IPS-NIHi7 (cell line): ENCODE measurements around the gene KRT83.
A peak's percentile ranks its signal among the peaks of the same experiment; 100 is the strongest.

Source experiments
- DNase-seq: peaks from one replicate; pipeline ENCODE4 v3.0.0; 2012; ENCODE audit warnings: mixed read lengths; ENCODE audit errors: extremely low spot score

The KRT83 gene

DNA sequence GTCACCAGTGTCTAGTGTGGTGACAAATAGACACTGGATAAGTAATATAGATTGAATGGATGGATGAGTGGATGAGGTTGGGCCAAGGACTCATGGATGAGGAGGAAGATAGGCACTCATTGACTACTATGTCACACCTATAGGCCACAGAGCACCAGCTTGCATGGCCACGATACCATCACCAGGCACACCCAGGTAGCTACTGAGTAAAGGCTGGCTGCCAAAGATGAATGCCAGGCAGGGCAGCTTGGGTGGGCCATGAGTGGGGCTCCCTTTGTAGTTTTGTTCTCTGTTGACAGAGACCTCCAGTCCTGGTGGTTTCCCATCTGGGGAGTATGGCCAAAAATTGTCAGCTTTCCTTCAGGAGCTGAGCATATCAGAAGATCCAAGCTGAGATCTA, 11.2 kb upstream of the KRT83 start:
- no peak for DNase-seq

DNA sequence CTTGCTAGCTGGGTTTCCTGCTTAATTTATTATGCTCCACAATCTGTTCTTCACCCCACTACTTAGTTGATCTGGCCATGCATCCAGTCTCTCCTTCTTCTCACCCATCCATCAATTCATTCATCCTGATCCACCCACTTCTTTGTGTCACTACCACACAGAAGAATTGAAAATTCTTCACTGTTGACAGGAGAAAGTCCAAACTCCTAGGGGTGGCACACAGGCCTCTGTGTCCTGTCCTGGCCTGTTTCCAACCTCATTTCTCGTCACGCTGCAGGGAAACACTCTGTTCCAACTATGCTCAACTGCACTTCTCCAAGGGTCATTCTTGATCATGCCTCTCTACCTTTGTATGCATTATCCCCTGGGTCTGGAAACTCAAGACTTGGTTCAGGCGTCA, 10.6 kb upstream of the KRT83 start:
- no peak for DNase-seq

DNA sequence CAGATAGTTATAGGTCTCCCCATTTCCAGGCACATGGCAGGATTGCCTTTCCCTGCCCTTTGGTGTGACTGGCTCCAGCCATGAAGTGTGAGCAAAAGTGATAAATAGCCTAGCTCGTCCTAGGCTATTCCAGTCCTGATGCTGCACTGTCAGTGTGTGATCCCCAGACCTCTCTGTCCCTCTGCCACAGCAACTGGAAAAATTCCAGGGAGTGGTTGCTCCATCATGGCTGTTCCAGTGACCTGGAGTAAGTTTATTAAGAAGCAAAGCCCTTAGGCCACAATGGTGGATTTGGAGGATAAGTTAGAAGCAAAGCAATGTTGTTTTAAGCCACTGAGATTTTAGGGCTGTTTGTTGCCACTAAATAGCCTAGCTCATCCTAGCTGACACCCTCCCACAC, 9.8 kb upstream of the KRT83 start:
- DNase-seq = no peak

DNA sequence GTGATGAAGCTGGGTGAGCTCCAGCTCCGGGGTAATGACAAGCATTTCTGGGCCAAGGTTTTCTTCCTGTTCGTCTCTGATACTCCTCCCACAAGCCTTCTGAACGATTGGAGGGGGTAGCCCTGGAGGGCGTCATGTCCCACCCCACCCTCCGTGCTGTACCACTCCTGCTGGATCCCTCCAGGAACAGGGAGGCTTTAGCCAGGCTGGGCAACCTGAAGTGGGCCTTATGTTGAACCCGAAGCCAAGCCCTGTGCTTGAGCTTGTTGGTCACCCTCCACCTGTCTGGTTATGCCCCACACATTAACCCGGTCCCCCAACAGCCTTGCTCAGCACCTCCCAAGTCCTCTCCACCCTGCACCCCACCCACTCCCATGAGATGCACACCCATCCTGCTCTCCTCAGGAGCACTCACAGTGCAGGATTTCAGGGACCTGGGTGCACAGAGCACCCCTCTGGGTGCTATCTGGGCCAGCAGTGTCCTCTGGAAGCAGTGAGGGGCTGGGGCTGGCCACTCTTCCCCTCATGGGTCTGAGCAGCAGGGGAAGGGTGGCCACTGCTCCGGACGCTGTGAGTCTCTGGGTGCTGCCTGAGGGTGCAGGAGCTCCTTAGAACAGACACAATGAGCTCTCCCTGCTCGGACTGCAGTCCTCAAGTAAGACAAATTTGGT, 6.8 kb upstream of the KRT83 start:
- no peak for DNase-seq

DNA sequence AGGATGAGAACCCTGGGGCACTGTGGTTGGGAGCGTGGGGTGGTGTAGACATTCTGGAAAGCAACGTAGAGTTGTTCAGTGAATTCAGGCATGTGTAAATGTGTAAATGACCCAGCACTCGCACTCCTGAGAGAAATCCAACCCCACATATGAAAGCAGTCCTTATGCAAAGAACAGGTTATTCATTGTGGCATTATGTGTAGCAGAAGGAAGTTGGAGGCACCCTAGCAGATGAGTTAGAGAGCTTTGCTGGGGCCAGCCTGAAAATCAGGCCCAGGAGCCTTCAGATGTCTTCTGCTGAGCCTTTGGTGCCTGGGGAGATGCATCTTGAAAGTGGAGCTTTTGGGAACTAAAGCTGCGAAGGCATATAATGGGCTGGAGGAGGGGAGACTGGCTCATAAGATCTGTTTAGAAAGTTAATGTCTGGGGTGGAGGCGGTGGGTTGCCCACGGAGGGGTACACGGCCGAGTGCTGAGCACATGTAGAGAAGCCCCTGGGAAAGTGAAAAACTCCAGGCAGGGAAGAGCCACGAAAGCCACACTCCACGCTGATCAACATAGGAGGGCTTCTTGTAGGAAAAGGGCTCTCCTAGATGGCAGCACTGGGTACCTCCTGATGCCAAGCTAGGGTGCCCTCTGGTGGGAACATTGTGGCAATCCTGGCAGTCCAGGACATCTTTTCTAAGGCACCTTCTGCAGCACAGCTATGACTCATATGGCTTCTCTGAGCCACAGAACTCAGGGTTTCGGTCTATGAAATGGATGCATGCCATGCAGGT, 6.0 kb upstream of the KRT83 start:
- DNase-seq = peak; percentile 93

DNA sequence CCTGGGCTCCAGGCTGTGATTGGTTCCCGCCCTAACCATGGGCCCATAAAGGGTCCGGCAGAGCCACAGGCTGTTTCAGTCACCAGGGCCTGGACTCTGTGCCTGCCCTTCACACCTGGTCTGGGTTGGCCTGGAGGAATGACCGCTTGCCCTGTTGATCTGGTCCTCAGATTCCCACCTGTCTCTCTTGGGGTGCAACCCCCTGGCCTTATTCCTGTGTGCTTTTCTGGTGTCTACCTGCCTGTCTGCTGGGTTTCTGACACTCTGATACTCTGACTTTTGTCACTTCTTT, 2.9 kb upstream of the KRT83 start:
- no peak for DNase-seq

DNA sequence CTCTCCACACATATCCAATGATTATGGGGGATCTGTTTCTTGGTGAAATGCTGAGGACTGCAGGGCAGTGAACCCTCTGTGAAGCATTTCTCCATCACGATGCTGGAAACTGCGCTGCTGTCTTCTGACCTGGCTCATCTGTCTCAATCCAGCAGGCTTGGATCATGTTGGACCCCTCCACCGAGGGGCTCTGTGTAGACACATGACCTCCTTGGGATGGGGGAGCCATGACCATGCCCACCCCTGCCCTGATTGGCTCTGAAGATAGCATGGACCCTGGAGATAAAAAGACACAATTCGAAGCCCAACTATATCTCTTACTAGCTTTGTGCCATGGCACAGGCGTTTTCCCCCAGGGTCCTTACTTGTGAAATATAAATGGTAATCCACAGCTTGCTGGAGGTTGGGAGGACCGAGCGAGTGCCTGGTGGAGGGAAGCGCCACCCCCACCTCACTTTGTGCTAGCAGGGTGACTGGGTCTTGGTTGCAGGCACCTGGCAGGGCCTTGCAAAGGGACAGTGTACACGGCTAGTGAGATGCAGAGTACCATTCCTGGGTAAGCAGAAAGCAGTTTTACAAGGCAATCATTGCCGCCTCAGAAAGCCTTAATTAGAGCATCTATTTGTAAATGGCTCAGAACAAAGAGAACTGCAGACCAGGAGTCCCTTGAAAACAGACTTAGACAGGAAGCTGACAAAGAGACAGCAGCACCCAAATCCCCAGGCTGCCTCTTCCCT, 2.4 kb upstream of the KRT83 start:
- DNase-seq = no peak

DNA sequence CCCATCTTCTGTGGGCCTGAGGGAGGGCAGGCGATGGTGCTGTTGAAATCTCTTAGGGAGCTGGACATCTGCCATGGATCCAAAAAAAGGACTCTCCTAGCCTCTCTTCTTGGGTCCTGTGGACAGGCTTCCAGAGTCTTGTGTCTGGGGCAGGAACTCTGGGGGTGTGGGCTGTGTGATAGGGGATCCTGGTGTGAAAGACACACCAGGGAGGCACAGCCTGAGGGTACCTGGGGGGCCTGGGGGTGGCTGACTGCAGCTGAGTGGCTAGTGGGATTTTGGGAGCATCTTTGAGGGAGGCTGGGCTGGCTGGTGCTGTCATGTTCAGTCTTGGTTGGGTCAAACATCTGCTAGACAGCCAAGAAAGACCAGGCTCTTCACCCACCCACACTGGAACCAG, 1.8 kb upstream of the KRT83 start:
- DNase-seq = no peak

DNA sequence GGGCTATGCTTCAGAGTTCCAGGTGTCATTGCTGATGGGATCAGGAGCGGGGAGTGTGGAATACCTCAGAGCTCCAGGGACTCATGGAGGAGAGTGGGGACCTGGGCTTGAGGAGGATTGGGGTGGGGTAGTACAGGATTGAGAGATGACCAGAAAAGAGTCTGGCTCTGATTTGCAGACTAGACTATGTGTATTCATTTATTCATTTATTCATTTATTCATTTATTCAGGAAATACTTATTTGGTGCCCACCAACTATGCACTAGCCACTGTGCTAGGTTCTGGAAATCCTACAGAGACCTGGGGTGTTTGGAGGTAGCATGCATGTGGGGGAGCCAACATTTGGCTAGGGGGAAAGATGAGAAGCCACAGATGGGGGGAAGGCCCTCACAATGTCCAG, 871 bp upstream of the KRT83 start:
- DNase-seq = no peak

DNA sequence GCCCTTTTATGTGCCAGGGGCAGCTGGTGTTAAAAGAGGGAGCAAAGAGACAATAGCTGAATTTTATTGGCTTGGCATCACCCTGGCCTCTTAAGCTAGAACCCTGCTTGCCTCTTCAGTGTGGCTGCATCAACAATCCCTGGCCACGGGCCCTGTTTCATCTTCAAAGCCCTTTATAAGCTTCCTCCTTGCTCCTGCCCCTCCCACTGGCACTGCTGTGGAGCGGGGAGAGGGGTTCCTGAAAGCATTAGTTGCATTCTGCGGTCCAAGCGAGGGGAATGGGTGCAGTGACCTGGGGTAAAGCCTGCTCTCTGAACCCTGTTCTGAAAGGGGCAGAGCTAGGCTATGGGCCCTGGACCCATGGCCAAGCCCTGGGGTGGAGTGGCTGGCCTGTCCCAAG, 220 bp upstream of the KRT83 start:
- no peak for DNase-seq

DNA sequence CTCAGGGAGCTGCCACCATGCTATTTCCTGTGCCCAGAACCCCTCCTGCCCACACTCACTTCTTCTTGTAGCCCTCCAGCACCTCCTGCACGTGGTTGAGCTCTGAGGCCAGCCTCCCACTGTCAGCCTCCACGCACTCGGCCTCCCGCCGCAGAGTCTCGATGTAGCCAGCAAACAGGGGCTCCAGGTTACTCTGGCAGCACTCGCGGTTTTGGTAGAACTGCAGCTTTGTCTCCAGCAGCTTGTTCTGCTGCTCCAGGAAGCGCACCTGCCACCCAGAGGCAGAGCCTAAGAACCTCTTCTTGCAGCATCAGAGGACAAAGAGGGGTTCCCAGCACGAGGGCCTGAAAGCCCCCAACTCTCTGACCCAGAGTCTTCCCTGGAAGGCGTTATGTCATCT, 2.1 kb downstream of the KRT83 start:
- DNase-seq = peak; percentile 27

DNA sequence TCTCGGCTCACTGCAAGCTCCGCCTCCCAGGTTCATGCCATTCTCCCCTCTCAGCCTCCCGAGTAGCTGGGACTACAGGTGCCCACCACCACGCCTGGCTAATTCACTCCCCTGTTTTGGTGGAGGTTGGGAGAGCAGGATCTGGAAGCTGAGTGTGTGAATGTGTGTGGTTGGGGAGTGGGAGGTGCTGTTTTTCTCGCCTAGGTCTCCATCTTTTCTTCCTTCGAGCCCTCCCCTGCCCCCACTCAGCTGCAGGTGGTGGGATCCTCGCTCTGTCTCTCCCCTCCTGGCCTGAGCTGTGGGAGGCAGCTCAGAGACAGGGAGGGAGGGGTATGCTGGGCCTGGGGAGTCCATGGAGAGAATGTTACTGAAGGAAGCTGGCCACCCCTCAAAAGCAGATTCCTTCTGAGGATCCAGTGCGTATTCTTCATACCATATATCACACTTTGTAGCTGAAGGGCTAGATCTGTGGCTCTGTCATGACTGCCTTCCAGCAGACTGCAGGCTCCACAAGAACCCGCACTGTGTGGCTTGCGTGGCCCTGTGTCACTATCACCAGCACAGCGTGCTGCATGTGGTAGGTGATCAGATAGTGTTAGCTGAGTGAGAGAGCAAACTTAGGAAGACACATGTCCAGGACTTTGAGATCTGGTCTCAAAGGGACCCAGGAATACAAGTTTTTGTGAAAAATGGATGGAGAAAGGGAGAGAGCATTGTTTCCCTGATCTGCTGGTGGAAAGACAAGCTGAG, 2.8 kb downstream of the KRT83 start:
- no peak for DNase-seq

DNA sequence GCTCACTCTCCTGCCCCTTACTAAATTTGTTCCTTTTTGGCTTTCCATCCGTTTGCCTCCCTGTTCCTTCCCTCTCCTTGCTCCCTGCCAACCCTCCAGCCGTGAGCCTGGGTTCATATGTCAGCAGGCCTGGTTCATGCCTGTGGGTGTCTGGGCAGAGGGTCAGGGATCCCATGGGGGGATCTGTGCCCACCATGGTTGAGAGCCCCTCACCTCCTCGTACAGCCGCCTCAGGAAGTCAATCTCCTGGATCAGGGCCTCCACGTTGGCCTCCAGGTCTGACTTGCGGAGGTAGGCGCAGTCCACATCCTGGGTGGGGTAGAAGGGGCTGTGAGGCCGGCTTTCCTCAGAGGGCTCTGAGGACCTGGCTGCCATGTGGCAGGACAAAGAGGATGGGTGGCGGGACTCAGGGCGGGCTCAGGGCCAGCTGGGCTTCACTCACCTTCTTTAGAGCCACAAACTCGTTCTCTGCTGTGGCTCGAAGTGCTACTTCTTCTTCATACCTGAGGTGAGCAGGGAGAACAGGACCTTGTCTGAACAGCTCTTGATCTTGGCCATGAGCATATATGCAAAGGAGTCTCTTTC, 3.6 kb downstream of the KRT83 start:
- DNase-seq = no peak

DNA sequence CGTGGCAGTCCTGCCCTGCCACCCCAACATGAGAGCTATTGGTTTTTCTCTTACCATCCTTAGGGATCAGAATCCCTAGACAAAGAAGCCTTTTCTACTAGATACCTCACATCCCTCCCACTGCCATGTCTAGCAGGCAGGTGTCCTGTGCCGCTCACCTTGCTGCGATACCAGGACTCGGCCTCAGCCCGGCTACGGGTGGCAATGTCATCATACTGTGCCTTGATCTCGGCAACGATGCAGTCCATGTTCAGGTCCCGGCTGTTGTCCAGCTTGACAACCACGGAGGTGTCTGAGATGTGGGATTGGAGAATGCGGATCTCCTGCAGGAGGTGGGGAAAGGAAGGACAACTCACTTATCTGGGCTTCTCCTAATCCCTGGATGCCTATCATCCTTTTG, 4.5 kb downstream of the KRT83 start:
- no peak for DNase-seq

DNA sequence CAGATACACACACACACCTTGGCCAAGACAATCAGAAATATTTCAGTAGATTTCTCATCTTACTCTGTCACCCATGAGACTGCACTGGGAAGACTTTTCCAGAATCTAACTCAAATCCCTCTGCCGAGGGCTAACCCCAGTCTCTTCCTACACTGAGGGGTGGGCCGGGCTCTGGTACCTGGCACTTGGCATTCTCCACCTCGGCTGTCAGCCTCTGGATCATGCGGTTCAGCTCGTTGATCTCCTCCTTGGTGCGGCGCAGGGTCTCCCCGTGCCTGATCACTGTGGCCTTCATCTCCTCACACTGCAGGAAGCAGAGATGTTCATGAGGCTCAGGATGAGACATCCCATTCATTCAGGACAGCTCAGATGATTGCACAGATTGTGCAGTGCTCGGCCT, 4.9 kb downstream of the KRT83 start:
- DNase-seq = no peak

DNA sequence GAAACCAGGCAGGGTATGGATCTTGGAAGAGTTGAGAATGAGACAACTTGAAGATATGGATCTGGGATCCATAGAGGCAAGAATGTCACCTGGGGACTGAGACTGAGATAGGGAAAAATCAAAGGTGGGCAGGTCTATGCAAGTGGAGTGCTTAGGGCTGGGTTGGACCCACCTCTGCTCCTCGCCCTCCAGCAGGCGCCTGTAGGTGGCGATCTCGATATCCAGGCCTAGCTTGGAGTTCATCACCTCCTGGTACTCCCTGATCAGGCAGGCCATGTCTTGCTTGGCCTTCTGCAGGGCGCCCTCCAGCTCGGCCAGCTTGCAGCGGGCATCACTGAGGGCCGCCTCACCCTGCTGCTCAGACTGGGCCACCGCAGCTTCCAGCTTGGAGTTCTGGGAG, 5.5 kb downstream of the KRT83 start:
- DNase-seq = peak; percentile 67

DNA sequence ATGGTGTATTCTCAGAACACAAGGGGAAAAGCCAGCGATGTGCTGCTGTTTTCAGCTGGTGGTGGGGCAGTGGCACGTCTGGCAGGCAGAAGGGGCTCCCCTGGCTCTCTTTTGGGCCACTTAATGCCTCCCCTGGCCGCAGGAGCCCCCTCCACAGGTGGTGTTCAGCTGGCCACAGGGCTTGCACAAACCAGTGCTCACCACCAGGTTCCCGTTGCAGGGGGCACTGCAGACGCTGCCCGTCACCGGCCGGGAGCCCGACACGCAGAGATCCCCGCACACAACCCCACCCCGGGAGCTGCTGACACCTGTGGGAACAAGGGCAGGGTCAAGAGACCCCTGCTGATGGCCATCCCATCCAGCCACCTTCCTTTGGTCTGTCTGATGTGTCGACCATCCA, 6.7 kb downstream of the KRT83 start:
- no peak for DNase-seq

DNA sequence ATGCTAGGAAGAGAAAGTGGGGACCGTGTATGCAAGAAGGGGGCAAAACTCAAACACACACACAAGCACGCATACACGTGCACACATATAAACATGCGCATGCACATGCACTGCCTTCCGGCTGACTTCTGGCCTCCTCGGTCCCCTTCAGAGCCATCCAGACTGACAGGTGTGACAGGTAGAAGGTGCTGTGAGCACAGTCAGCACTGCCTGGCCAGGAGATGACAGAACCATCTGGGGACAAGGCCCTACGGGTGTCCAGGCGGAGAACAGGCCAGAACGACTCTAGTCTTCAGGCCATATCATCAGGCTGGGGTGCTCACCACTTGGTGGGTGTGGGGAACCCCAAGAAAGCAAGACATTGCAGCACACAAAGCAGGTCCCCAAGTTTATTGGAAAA, 7.3 kb downstream of the KRT83 start:
- DNase-seq = no peak

DNA sequence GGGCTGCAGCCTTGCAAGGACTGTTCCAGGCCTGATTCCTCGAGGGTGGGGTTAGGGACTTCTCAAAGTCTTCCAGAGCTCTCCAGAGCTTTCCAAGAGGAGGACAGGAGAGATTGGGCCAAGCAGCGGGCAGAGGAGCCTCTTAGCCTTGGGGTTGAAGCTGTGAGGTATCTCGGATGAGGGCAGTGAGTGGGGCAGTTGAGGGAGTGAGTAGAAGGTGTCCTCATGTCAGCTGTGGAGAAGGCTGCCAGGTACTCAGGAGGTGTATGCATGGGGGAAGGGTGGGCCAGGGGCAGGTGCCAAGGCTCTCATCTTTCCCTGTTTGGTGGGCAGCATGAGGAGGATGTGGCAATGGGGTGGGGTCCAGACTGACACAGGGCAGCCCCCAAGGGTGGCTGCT, 7.7 kb downstream of the KRT83 start:
- no peak for DNase-seq

DNA sequence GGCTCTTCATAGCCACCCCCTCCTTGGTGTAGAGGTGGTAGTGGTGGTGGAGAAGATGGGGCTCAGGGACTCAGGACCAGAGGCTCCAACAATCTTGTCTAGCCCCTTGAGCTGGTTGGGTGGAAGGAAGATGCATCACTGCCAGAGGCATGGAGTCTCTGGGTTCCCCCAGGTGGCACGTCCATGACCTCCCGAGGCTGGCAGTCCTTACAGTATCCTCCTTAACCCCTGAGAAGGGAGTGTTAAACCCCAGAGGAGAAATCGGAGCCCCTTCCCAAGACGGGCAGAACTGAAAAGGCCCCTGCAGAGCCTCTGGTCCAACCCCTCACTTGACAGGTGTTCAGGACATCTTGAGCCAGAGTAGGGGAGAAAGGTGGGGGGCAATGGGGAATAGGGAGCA, 9.1 kb downstream of the KRT83 start:
- no peak for DNase-seq

DNA sequence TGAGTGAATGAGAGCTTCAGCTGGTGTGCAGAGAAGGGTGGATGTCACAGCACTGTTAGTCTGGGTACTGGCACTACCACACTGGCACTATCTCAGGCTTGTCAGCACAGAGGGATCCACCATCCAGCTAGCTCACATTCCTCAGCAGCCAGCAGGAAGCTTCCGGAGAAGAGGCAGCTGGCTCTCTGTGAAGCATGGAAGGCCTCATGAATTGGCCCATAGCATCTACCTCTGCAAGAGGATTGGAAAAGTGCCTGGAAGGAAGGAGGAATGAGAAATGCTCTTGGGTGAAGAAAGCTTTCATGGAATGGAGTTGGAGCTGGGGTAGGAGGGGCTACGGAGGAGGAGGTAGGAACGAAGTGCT, 9.9 kb downstream of the KRT83 start:
- DNase-seq = no peak

DNA sequence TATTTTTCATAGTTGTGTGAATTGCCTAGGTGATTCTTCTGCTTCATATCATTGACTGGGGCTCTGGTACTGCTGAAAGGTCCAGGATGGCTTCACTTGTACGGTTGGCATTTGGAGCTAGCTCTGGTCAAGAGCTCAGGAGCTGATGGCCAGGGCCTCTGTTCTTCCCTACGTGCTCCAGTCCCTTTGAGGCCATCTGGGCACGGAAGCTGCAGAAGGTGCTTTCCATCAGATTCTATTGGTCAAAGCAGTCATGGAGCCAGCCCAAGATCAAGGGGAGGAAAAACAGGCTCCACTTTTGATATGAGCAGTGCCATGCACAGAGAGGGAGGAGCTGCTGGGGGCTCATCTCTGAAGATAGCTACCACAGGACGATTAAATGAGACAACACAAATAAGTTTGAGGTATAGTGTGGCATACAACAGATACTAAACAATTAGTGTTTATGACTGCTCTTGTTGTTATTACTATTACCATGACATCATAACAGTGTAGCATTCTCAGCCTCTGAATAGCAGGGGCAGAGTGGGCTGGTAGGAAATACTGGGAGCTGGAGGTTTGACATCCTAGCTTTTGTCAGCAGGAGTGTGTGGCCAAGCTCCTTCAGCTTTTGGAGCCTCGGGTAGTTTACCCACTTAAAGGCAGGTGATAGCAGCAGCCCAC, 10.4 kb downstream of the KRT83 start:
- no peak for DNase-seq
